ENCODE results near the gene PATZ1.
A peak's percentile ranks its signal among the peaks of the same experiment; 100 is the strongest.
"Not testable (repeated sequence)": the region's sequence is repeated elsewhere in the genome, so short reads cannot be mapped to it uniquely, and the experiment has no call there.

Gene PATZ1, protein sequence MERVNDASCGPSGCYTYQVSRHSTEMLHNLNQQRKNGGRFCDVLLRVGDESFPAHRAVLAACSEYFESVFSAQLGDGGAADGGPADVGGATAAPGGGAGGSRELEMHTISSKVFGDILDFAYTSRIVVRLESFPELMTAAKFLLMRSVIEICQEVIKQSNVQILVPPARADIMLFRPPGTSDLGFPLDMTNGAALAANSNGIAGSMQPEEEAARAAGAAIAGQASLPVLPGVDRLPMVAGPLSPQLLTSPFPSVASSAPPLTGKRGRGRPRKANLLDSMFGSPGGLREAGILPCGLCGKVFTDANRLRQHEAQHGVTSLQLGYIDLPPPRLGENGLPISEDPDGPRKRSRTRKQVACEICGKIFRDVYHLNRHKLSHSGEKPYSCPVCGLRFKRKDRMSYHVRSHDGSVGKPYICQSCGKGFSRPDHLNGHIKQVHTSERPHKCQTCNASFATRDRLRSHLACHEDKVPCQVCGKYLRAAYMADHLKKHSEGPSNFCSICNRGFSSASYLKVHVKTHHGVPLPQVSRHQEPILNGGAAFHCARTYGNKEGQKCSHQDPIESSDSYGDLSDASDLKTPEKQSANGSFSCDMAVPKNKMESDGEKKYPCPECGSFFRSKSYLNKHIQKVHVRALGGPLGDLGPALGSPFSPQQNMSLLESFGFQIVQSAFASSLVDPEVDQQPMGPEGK
- total RNA-seq: 38.6 to 54.4 (median 49.0) reads per million in 9 experiments

DNA sequence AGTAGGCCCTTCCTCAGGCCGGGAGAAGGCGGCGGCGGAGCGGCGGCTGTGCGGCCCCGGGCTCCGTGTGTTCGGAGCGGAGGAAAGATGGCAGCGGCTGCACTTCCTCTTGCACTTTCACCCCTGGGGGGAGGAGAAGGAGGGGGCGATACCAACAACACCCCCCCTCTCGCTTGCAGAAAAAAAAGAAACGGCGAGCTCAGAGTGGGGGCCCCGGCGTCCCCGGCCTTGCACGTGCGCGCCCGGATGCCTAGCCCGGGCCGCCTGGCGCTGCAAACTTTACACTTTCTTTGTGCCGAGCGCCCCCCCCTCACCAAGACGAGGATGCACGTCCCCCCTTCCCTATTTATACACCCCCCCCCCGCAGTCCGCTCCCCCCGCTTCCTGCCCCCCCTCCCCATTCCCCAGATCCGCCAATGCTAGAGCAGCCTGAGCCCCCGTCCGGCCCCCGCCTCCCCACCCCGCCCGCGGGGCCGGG is at the start of gene PATZ1:
PATZ1 (minus strand) TSS at position 92 of the 478 bp plus-strand sequence. CDS start 744 bp downstream, outside the sequence.
- H3K4me1 Mint-ChIP-seq (ENCODE audit: low read depth in 2 of 2): peaks cover 39 to 42% of the 10 kb centered on the region in 2 donors
- ATAC-seq (replicated peaks) (peak; percentile 61), DNase-seq (peak; percentile 76 to 78 (median 76))
- H3K36me3 Mint-ChIP-seq (ENCODE audit: insufficient read depth): peaks cover 37% of the 10 kb centered on the region
- peak within 1 kb of the TSS; percentile 91 to 93 for H3K27ac Mint-ChIP-seq
- H3K27me3 Mint-ChIP-seq: no peaks in the 10 kb centered on the region
- no peaks in the 10 kb centered on the region for H3K9me3 Mint-ChIP-seq
- peak within 1 kb of the TSS; percentile 78 to 87 for H3K4me3 Mint-ChIP-seq

DNA sequence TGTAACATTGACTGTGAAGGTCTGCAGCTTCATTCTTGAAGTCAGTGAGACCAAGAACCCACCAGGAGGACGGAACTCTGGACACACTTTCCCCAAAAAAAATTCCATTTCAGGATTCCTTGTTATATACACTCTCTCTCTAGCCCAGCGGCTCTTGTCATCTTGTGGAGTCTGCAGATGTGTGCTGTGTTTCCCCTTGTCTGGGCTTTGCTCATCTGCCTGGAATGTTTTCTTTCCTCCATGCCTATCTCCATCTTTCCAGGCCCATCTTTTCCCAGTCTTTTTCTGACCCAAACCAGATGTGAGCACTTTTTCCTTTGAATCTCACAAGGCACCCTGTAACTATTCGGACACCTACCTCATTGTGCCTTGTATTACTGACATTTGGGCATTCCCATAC is 48.2 kb upstream of the PATZ1 start:
- no peaks in the 10 kb centered on the region for H3K27me3 Mint-ChIP-seq
- no peak for ATAC-seq (replicated peaks)
- DNase-seq: no peak

DNA sequence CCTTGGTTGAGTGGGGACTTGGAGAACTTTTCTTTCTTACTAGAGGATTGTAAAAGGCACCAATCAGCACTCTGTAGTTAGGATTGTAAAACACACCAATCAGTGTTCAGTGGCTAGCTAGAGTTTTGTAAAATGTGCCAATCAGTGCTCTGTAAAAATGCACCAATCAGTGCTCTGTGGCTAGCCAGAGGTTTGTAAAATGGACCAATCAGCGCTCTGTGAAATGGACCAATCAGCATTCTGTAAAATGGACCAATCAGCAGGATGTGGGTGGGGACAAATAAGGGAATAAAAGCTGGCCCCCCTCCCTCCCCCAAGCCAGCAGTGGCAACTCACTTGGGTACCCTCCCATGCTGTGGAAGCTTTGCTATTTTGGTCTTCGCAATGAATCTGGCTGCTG is 47.7 kb upstream of the PATZ1 start:
- peaks cover 3% of the 10 kb centered on the region for H3K36me3 Mint-ChIP-seq (ENCODE audit: insufficient read depth)
- no peaks in the 10 kb centered on the region for H3K27me3 Mint-ChIP-seq
- ATAC-seq (replicated peaks) (no peak), DNase-seq (no peak)
- no peak overlapping the region for H3K27ac Mint-ChIP-seq
- peaks cover 0 to 2% of the 10 kb centered on the region in 2 donors for H3K4me1 Mint-ChIP-seq (ENCODE audit: low read depth in 2 of 2)
- no peaks in the 10 kb centered on the region for H3K9me3 Mint-ChIP-seq
- no peak overlapping the region for H3K4me3 Mint-ChIP-seq

More for the DNA sequence above, 48.2 kb upstream of the PATZ1 start:
- Mint-ChIP-seq H3K36me3 (ENCODE audit: insufficient read depth) (peaks cover 5% of the 10 kb centered on the region), H3K4me1 (ENCODE audit: low read depth in 2 of 2) (peaks cover 0 to 4% of the 10 kb centered on the region in 2 donors), H3K27ac (no peak overlapping the region), H3K9me3 (no peaks in the 10 kb centered on the region), H3K4me3 (no peak overlapping the region)

DNA sequence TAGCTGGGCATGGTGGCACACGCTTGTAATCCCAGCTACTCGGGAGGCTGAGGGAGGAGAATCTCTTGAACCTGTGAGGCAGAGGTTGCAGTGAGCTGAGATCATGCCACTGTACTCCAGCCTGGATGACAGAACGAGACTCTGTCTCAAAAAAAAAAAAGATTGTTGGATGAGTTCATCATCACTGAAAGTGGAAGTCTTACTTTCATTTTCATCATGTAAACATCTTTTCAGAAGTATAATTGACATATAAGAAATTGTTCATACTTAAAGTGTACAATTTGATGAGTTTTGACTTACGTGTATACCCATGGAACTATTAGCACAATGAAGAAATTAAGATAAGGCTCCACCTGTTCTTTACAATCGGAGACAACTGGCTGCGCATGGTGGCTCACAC is 32.5 kb upstream of the PATZ1 start:
- not testable (repeated sequence) for H3K27ac Mint-ChIP-seq

DNA sequence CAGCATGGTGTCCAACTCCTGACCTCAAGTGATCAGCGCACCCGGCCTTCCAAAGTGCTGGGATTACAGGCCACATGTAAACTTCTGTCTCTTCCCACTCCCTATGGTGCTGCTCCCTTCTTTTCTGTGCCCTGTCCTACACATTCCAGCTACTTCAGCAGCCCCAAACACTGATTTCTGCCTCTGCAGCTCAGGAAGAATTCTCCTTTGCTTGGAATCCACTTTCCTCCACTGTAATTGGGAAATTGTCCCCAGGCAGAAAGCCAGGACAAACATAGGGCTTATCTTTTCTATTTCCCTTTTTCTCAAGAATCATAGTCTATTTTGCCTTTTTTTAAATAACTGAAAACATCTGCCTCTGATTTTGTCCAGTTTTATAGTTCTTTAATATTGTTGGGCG is 32.0 kb upstream of the PATZ1 start:
- Mint-ChIP-seq H3K27me3 (no peaks in the 10 kb centered on the region), H3K4me1 (ENCODE audit: low read depth in 2 of 2) (no peaks in the 10 kb centered on the region), H3K36me3 (ENCODE audit: insufficient read depth) (no peaks in the 10 kb centered on the region), H3K4me3 (no peak overlapping the region), H3K9me3 (no peaks in the 10 kb centered on the region), H3K27ac (no peak overlapping the region)
- no peak for ATAC-seq (replicated peaks)
- no peak for DNase-seq

More for the DNA sequence above, 32.5 kb upstream of the PATZ1 start:
- H3K4me3 Mint-ChIP-seq; DNase-seq; ATAC-seq (replicated peaks); H3K9me3 Mint-ChIP-seq; H3K27me3 Mint-ChIP-seq; H3K4me1 Mint-ChIP-seq (ENCODE audit: low read depth in 2 of 2); H3K36me3 Mint-ChIP-seq (ENCODE audit: insufficient read depth): not testable (repeated sequence)

DNA sequence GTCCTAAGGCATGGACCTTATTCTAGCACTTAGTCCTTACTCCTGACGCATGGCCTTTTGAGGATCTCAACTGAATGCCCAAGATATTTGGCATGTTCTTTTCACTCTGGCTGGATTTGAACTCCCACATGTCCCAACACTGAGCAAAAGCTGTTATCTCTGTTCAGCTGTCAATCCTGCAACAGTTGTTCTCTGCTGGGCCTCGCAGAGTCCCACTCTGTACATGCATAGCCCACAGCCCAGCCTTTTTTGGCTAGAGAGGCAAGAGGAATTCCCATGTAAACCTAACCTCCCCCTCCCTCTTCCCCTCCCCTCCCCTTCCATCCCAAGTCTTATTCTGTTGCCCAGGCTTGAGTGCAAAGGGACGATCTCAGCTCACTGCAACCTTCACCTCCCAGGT is 31.5 kb upstream of the PATZ1 start:
- H3K36me3 Mint-ChIP-seq (ENCODE audit: insufficient read depth): no peaks in the 10 kb centered on the region
- H3K27ac Mint-ChIP-seq: no peak overlapping the region
- ATAC-seq (replicated peaks) (no peak), DNase-seq (no peak)
- no peak overlapping the region for H3K4me3 Mint-ChIP-seq
- no peaks in the 10 kb centered on the region for H3K9me3 Mint-ChIP-seq
- no peaks in the 10 kb centered on the region for H3K27me3 Mint-ChIP-seq
- no peaks in the 10 kb centered on the region for H3K4me1 Mint-ChIP-seq (ENCODE audit: low read depth in 2 of 2)

DNA sequence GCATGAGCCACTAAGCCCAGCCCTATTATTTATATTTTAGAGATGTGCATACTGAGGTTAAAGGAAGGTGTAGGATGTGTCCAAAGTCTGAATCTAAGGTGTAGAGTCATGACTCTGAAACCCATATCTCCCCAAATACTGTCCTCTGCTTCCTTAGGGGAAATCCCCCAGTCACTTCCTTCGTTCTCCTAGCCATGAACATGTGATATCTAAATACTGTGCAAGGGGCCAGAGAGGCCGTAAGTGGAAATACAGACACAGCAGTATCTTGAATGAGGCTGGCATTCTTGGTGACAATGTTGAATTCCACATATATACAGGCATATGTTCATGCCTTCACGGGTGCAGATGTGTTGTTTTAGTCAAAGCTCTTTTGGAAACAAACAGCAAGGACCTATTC is 21.3 kb upstream of the PATZ1 start:
- H3K27ac Mint-ChIP-seq: no peak overlapping the region
- no peaks in the 10 kb centered on the region for H3K9me3 Mint-ChIP-seq
- DNase-seq: no peak
- no peaks in the 10 kb centered on the region for H3K27me3 Mint-ChIP-seq
- H3K4me1 Mint-ChIP-seq (ENCODE audit: low read depth in 2 of 2): no peaks in the 10 kb centered on the region
- H3K36me3 Mint-ChIP-seq (ENCODE audit: insufficient read depth): peaks cover 2% of the 10 kb centered on the region
- ATAC-seq (replicated peaks): no peak
- no peak overlapping the region for H3K4me3 Mint-ChIP-seq

DNA sequence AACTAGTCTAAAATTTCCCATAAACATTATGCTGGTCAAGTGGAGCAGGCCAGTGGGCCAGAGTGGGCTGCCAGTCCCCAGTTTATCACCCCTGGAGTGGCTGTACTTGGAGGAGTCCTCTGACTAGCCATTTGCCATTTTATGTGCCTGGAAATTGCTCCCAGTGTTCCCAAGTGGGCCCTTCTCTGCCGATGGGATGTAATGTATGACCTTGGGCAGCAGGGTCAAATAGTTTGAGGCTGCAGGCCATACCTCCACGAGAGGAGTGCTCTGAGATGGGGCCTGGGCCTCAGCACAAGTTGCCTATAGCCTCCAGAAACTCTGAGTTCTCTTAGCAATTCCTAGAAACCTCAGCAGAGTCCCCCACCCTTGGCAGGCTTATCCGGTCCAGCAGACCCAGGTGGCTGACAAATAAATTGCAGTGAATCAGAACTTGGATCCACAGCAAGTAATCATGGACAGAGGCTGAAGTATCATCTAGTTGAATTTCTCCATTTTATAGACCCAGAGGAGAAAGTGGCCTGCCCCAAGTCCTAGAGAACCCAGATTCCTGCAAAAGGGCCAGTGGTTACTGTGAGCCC is 17.8 kb upstream of the PATZ1 start:
- DNase-seq (no peak), ATAC-seq (replicated peaks) (no peak)
- H3K4me3 Mint-ChIP-seq: no peak overlapping the region
- H3K27ac Mint-ChIP-seq: no peak overlapping the region
- no peaks in the 10 kb centered on the region for H3K4me1 Mint-ChIP-seq (ENCODE audit: low read depth in 2 of 2)
- H3K27me3 Mint-ChIP-seq: no peaks in the 10 kb centered on the region
- no peaks in the 10 kb centered on the region for H3K9me3 Mint-ChIP-seq
- H3K36me3 Mint-ChIP-seq (ENCODE audit: insufficient read depth): peaks cover 2% of the 10 kb centered on the region

DNA sequence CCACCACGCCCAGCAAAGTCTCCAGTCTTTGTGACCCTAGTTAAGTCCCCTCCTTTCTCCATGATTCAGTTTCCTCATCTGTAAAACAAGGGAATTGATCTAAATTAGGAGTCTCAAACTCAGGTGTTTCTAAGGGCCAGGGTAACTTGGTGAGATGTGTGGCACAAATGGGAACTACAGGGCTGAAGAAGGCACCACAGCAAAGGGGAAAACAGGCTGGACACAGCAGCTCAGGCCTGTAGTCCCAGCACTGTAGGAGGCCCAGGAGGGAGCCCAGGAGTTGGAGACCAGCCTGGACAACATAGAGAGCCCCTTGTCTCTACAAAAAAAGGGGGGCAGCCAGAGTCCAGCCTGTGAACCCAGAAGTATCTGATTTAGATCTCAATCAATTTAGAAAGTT is 15.6 kb upstream of the PATZ1 start:
- Mint-ChIP-seq H3K4me1 (ENCODE audit: low read depth in 2 of 2) (no peaks in the 10 kb centered on the region), H3K27ac (no peak overlapping the region)

DNA sequence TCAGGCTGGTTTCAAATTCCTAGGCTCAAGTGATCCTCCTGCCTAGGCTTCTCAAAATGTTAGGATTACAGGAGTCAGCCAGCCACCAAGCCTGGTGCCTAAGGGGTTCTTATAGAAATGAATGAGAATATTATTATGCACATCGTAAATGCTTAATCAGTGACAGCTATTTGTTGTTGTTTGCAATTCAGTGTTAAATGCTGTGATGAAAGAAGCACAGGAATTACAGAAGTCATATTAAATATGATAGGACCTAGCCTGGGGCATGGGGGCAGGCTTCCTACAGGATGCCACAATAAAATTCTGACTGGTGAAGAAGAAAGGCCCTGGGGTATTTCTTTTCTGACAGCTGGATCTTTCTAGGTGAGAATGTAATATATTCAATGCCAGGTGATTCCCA is 13.9 kb upstream of the PATZ1 start:
- no peak for ATAC-seq (replicated peaks)
- peaks cover 9 to 11% of the 10 kb centered on the region in 2 donors for H3K27me3 Mint-ChIP-seq

More for the DNA sequence above, 15.6 kb upstream of the PATZ1 start:
- Mint-ChIP-seq H3K4me3 (no peak overlapping the region), H3K9me3 (no peaks in the 10 kb centered on the region), H3K27me3 (peaks cover 0 to 5% of the 10 kb centered on the region in 2 donors), H3K36me3 (ENCODE audit: insufficient read depth) (peaks cover 2% of the 10 kb centered on the region)
- DNase-seq (no peak), ATAC-seq (replicated peaks) (no peak)

DNA sequence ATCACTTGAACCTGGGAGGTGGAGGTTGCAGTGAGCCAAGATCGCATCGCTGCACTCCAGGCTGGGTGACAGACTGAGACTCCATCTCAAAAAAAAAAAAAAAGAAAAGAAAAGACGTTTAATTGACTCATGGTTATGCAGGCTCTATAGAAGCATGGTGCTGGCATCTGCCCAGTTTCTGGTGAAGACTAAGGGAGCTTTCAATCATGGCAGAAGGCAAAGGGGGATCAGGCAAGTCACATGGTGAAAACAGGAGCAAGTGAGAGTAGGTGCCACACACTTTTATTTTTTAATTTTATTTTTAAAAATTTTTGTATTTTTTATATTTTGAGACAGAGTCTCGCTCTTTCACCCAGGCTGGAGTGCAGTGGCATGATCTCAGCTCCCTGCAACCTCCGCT is 8.4 kb upstream of the PATZ1 start:
- Mint-ChIP-seq H3K4me1 (ENCODE audit: low read depth in 2 of 2) (no peaks in the 10 kb centered on the region), H3K27ac (no peak overlapping the region), H3K36me3 (ENCODE audit: insufficient read depth) (no peaks in the 10 kb centered on the region), H3K4me3 (no peak overlapping the region), H3K27me3 (peaks cover 9 to 17% of the 10 kb centered on the region in 2 donors), H3K9me3 (no peaks in the 10 kb centered on the region)
- no peak for ATAC-seq (replicated peaks)
- DNase-seq: no peak

More for the DNA sequence above, 13.9 kb upstream of the PATZ1 start:
- no peak for DNase-seq
- H3K27ac Mint-ChIP-seq: no peak overlapping the region
- peaks cover 2% of the 10 kb centered on the region for H3K36me3 Mint-ChIP-seq (ENCODE audit: insufficient read depth)
- no peaks in the 10 kb centered on the region for H3K4me1 Mint-ChIP-seq (ENCODE audit: low read depth in 2 of 2)
- no peak overlapping the region for H3K4me3 Mint-ChIP-seq
- H3K9me3 Mint-ChIP-seq: no peaks in the 10 kb centered on the region

DNA sequence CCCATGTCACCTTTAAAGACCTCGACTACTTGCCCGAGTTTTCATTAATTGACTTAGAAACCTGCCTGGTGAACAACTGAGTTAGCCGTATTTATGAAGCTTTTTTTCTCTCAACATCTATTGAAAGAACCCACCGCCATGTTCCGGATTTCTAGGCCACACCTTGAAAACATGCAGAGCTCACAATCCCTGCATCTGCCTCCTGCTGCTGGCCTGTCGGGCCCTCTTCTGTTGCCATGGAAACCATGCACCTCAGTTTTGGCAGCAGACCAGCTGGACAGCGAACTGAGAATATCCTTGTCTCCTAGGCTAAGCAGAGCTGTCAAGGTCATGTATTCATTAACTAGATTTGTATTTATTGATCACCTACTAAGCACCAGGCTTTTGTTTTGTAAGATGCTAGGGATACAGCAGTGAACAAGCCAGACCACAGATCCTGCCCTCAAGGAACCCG is 4.3 kb upstream of the PATZ1 start:
- DNase-seq: no peak
- peaks cover 14% of the 10 kb centered on the region for H3K36me3 Mint-ChIP-seq (ENCODE audit: insufficient read depth)
- H3K27me3 Mint-ChIP-seq: peaks cover 0 to 6% of the 10 kb centered on the region in 2 donors
- H3K27ac Mint-ChIP-seq: no peak overlapping the region
- ATAC-seq (replicated peaks): no peak
- H3K9me3 Mint-ChIP-seq: no peaks in the 10 kb centered on the region
- no peak overlapping the region for H3K4me3 Mint-ChIP-seq
- peaks cover 6% of the 10 kb centered on the region in 2 donors for H3K4me1 Mint-ChIP-seq (ENCODE audit: low read depth in 2 of 2)

DNA sequence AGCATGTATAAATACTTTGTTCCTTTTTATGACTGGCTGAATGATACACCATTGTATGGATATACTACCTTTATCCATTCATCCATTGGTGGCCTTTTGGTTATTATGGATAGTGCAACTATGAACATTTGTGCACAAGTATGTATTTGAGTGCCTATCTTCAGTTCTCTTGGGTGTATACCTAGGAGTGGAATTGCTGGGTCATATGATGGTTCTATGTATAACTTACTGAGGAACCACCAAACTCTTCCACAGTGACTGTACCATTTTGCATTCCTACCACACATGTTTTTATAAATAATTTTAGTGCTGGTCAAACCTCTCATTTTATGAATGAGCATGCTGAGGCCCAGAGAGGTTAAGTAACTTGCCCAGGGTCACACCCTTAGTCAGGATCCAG is 3.8 kb upstream of the PATZ1 start:
- no peak for ATAC-seq (replicated peaks)
- no peak for DNase-seq
- H3K27ac Mint-ChIP-seq: no peak overlapping the region
- peaks cover 19% of the 10 kb centered on the region for H3K36me3 Mint-ChIP-seq (ENCODE audit: insufficient read depth)
- H3K27me3 Mint-ChIP-seq: peaks cover 0 to 6% of the 10 kb centered on the region in 2 donors
- no peak overlapping the region for H3K4me3 Mint-ChIP-seq
- H3K9me3 Mint-ChIP-seq: no peaks in the 10 kb centered on the region
- H3K4me1 Mint-ChIP-seq (ENCODE audit: low read depth in 2 of 2): peaks cover 9 to 10% of the 10 kb centered on the region in 2 donors

Data from effector memory CD8-positive, alpha-beta T cell (primary cell).